ENCODE measurements around the gene APBB1IP.
"Not testable (repeated sequence)": the region's sequence is repeated elsewhere in the genome, so short reads cannot be mapped to it uniquely, and the experiment has no call there.

Gene APBB1IP

DNA sequence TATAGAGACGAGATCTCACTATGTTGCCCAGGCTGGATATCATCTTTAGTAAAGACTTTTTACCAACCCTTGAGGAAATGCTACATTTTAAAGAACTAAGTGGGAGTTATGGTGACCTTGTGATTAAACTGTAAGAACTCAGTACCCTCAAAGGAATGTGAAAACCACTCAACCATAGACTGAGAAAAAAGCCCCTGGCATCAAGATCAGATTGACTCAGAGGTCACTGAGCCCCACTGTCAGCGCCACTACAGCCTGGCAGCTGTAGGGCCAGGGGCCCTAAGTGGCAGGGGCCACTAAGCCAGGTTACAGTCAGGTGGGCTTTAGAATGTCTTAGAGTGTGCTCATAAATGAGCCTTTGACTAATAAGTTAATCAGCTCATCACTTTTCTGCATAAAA, 55.9 kb downstream of the APBB1IP start:
- Mint-ChIP-seq H3K27me3 (no peaks in the 10 kb centered on the region), H3K36me3 (ENCODE audit: low read depth) (peaks cover 62% of the 10 kb centered on the region), H3K4me3 (no peak overlapping the region), H3K27ac (peak overlapping the region; percentile 62), H3K4me1 (peaks cover 42% of the 10 kb centered on the region), H3K9me3 (no peaks in the 10 kb centered on the region)
- ATAC-seq (peak; percentile 86), DNase-seq (no peak)

DNA sequence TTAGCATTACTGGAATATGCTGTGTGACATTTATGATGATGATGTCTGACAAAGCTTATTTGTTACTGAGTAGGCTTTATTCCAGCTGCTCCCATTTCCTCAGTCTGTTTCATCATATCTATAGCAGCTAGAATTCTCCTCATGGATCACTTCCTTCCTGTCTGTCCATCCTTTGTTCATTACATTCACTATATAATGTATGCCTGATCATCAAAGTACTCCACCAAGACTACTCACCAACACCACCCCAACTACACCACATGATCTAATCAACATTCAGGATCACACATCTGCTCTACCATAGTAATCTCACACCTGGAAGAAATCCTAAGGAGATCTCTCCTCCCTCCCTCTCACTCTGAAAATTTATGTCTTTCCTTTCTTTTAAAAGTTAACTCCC, 61.3 kb downstream of the APBB1IP start:
- H3K27ac Mint-ChIP-seq = peak overlapping the region; percentile 10

DNA sequence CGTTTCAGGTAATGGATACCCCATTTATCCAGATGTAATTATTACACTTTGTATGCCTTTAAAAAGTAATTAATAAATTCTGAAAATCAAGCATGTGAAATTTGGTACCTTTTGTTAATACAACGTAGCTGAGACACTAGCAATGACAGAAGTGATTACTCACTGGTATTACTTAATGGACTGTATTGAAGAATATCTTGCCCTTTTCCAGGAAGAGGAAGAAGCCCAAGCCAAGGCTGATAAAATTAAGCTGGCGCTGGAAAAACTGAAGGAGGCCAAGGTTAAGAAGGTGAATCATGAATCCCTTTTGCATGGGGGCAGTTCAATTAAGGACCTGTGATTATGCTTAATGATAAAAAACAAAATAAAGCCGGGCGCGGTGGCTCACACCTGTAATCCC, 64.8 kb downstream of the APBB1IP start:
- no peak for ATAC-seq
- no peaks in the 10 kb centered on the region for H3K27me3 Mint-ChIP-seq
- H3K36me3 Mint-ChIP-seq (ENCODE audit: low read depth) = peaks cover 71% of the 10 kb centered on the region
- H3K9me3 Mint-ChIP-seq = no peaks in the 10 kb centered on the region
- H3K4me3 Mint-ChIP-seq = no peak overlapping the region
- peaks cover 10% of the 10 kb centered on the region for H3K4me1 Mint-ChIP-seq
- no peak for DNase-seq
- H3K27ac Mint-ChIP-seq = no peak overlapping the region

More for the DNA sequence above, 61.3 kb downstream of the APBB1IP start:
- peaks cover 73% of the 10 kb centered on the region for H3K36me3 Mint-ChIP-seq (ENCODE audit: low read depth)
- H3K4me3 Mint-ChIP-seq = no peak overlapping the region
- H3K27me3 Mint-ChIP-seq = no peaks in the 10 kb centered on the region
- ATAC-seq = no peak
- H3K4me1 Mint-ChIP-seq = peaks cover 15% of the 10 kb centered on the region
- no peak for DNase-seq
- H3K9me3 Mint-ChIP-seq = no peaks in the 10 kb centered on the region

DNA sequence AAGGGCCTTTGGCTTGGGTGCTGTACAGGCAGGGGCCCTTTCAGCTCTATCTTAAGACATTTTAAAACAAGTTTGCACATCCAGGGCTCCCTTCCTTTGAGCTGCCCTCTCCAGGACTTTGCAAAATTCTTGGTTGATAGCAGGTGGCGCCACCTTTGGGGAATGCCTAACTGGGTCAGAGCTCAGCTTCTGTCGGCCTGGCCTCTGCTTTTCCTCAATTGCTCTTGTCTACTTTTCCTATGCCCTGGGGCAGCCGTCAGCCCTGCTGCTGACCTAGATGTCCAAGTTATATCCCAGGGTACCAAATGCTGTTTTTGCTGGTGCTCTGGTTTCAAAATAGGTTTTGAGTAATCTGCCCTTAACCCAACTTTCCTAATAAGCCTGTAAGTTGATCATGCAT, 65.8 kb downstream of the APBB1IP start:
- no peak for ATAC-seq
- H3K27ac Mint-ChIP-seq = no peak overlapping the region
- H3K36me3 Mint-ChIP-seq (ENCODE audit: low read depth) = peaks cover 71% of the 10 kb centered on the region
- no peak for DNase-seq
- H3K9me3 Mint-ChIP-seq = no peaks in the 10 kb centered on the region
- H3K4me1 Mint-ChIP-seq = peaks cover 12% of the 10 kb centered on the region
- no peak overlapping the region for H3K4me3 Mint-ChIP-seq
- no peaks in the 10 kb centered on the region for H3K27me3 Mint-ChIP-seq

DNA sequence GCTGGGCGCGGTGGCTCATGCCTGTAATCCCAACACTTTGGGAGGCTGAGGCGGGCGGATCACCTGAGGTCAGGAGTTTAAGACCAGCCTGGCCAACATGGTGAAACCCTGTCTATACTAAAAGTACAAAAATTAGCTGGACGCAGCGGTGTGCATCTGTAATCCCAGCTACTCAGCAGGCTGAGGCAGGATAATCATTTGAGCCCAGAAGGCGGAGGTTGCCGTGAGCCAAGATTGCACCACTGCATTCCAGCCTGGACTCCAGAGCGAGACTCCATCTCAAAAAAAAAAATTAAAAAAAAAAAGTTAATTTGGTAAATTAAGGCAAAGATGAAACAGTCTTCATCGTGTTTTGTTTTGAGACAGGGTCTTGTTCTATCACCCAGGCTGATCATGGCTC, 66.3 kb downstream of the APBB1IP start:
- H3K27me3 Mint-ChIP-seq, DNase-seq, H3K4me3 Mint-ChIP-seq, H3K9me3 Mint-ChIP-seq, ATAC-seq, H3K27ac Mint-ChIP-seq: not testable (repeated sequence)
- H3K4me1 Mint-ChIP-seq = peaks cover 11% of the 10 kb centered on the region
- H3K36me3 Mint-ChIP-seq (ENCODE audit: low read depth) = peaks cover 73% of the 10 kb centered on the region

DNA sequence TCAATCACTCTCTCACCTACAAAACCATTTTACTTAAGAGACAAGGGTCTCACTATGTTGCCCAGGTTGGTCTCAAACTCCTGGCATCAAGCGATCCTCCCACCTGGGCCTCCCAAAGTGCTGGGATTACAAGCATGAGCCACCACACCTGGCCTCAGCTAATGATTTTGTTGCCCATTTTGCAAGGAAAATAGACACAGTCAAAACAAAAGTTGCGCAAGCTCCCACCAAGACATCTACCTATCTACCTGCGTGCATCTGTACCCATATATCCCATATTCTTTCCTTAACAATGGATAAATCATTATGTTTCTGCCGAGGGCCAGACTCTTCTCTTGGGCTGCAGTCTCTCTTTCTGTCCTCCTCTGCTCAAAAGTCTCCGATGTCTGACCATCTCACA, 67.3 kb downstream of the APBB1IP start:
- Mint-ChIP-seq H3K9me3 (no peaks in the 10 kb centered on the region), H3K27ac (no peak overlapping the region), H3K36me3 (ENCODE audit: low read depth) (peaks cover 71% of the 10 kb centered on the region), H3K4me1 (peaks cover 10% of the 10 kb centered on the region), H3K27me3 (no peaks in the 10 kb centered on the region), H3K4me3 (no peak overlapping the region)
- no peak for DNase-seq
- ATAC-seq = no peak

DNA sequence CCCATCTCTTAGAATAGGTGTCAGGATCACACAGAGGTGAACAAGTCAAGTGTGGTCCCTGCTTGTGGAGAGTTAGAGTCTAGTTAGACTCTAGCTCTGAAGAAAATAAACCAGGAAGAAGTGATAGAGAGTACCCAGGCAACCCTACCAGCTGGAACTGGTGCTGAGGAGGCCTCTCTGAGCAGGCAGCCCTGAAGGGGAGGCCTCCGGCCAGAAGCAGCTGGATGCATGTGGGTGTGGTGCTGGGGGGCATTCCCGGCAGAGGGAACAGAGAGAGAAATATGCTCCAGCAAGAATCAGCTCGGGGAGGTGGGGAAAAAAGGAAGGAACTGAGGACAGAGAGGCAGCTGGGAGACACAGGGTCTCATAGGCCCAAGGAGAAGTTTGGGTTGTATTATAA, 68.6 kb downstream of the APBB1IP start:
- Mint-ChIP-seq H3K36me3 (ENCODE audit: low read depth) (peaks cover 72% of the 10 kb centered on the region), H3K4me1 (peaks cover 10% of the 10 kb centered on the region), H3K27me3 (no peaks in the 10 kb centered on the region), H3K9me3 (no peaks in the 10 kb centered on the region), H3K27ac (peak overlapping the region; percentile 53), H3K4me3 (no peak overlapping the region)
- DNase-seq = no peak
- no peak for ATAC-seq

DNA sequence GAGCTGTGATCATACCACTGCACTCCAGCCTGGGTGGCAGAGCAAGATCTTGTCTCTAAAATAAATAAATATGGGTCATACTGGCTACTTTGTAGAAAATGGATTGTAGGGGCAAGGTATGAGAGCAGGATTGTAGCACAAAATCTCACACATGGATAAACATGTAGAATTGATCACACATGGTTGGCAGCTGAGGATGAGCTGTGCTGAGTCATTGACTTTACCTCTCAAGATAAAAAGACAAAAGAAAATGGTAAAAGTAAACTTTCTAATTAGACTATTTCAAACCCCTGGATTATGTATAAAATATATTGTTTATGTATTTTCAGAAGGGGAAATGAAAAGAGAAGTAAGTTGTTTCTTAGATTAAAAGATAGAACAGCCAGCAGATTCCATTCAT, 69.3 kb downstream of the APBB1IP start:
- Mint-ChIP-seq H3K36me3 (ENCODE audit: low read depth) (peaks cover 72% of the 10 kb centered on the region), H3K4me3 (no peak overlapping the region), H3K9me3 (no peaks in the 10 kb centered on the region), H3K4me1 (peaks cover 10% of the 10 kb centered on the region), H3K27me3 (no peaks in the 10 kb centered on the region), H3K27ac (peak overlapping the region; percentile 4)
- DNase-seq = no peak
- ATAC-seq = no peak

DNA sequence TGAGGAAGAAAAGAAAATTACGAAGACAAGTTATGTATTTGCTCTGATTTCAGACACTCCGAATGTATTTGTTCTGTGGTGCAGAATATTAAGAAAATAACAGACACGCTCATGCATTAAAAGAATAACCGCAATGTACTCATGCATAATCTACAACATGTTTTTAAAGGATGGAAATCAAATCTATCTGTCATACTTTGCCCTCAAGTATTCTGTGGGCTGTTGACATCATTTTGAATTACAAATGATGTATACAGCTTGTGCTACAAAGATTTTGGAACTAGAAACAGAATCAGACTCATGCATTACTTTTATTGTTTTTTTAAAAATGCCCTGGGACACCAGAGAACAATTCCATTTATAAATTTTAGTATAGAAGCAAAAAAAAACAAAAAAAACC, 69.9 kb downstream of the APBB1IP start:
- no peaks in the 10 kb centered on the region for H3K9me3 Mint-ChIP-seq
- H3K4me3 Mint-ChIP-seq = no peak overlapping the region
- peaks cover 10% of the 10 kb centered on the region for H3K4me1 Mint-ChIP-seq
- DNase-seq = no peak
- no peak overlapping the region for H3K27ac Mint-ChIP-seq
- H3K36me3 Mint-ChIP-seq (ENCODE audit: low read depth) = peaks cover 72% of the 10 kb centered on the region
- ATAC-seq = no peak
- H3K27me3 Mint-ChIP-seq = no peaks in the 10 kb centered on the region

DNA sequence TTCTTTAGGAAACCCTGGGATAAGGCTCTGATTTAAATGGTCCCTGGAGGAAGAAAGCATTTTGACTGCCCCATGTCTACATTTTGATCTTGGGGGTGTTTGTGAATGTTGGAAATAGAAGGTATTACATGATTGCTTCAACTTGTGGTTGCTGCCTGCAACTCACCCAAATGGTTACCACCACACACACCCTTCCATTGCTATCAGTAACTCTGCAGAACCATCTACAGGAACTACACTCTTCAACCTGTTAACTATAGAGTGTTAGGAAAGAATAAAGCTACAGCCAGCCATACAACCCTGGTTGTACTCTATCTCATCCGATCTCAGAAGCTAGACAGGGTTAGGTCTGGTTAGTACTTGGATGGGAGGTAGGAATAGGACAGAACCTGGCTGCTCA, 71.2 kb downstream of the APBB1IP start:
- no peak overlapping the region for H3K27ac Mint-ChIP-seq

DNA sequence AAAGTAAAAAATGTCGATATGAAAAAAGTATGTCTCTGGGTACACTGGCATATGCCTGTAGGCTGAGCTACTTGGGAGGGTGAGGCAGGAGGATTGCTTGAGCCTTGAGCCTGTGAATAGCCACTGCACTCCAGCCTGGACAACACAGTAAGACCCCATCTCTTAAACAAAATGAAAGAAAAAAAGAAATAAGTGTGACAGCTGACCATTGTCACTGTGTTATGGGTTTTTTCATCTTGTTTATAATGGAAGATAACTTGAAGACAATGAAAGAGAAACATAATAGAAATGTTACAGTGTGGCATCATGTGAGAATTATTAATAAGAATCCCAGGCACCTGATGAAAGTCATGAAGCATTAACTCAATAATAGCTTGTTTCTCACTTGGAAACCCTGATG, 75.0 kb downstream of the APBB1IP start:
- DNase-seq (no peak), ATAC-seq (no peak)
- H3K9me3 Mint-ChIP-seq = no peaks in the 10 kb centered on the region
- H3K27me3 Mint-ChIP-seq = no peaks in the 10 kb centered on the region
- peaks cover 4% of the 10 kb centered on the region for H3K4me1 Mint-ChIP-seq
- peaks cover 79% of the 10 kb centered on the region for H3K36me3 Mint-ChIP-seq (ENCODE audit: low read depth)
- H3K4me3 Mint-ChIP-seq = no peak overlapping the region
- H3K27ac Mint-ChIP-seq = no peak overlapping the region

More for the DNA sequence above, 71.2 kb downstream of the APBB1IP start:
- Mint-ChIP-seq H3K36me3 (ENCODE audit: low read depth) (peaks cover 81% of the 10 kb centered on the region), H3K9me3 (no peaks in the 10 kb centered on the region), H3K27me3 (no peaks in the 10 kb centered on the region), H3K4me3 (no peak overlapping the region), H3K4me1 (peaks cover 10% of the 10 kb centered on the region)
- ATAC-seq = no peak
- DNase-seq = no peak

DNA sequence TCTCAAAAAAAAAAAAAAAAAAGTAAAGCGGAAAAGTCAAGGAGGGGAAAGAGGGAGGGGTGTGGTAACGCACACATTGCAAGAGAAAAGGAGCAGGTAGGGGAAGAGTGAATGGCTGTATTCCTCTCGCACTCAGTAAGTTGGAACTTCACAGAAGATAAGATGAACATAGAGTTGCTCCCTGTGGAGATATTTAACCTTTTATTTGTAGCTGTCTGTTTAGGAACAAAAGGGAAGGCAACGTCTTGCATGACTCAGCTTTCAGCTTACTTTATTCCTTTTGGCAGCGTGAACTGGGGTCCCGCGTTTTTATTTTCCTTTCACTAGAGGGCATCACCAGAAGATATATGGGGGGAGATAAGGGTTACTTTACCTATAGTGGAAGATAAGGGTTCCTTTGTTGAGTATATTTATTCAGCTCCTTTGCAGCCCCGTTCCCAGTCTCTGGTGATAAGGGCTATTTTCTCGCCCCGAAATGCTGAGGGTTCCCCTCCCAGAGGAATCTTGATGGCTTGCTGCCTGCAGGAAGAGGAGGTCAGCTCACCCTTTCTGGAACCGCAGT, 78.5 kb downstream of the APBB1IP start:
- Mint-ChIP-seq H3K4me1 (peaks cover 9% of the 10 kb centered on the region), H3K36me3 (ENCODE audit: low read depth) (peaks cover 80% of the 10 kb centered on the region), H3K27ac (no peak overlapping the region), H3K27me3 (no peaks in the 10 kb centered on the region), H3K9me3 (peaks cover 4% of the 10 kb centered on the region), H3K4me3 (no peak overlapping the region)
- no peak for ATAC-seq
- DNase-seq = no peak

DNA sequence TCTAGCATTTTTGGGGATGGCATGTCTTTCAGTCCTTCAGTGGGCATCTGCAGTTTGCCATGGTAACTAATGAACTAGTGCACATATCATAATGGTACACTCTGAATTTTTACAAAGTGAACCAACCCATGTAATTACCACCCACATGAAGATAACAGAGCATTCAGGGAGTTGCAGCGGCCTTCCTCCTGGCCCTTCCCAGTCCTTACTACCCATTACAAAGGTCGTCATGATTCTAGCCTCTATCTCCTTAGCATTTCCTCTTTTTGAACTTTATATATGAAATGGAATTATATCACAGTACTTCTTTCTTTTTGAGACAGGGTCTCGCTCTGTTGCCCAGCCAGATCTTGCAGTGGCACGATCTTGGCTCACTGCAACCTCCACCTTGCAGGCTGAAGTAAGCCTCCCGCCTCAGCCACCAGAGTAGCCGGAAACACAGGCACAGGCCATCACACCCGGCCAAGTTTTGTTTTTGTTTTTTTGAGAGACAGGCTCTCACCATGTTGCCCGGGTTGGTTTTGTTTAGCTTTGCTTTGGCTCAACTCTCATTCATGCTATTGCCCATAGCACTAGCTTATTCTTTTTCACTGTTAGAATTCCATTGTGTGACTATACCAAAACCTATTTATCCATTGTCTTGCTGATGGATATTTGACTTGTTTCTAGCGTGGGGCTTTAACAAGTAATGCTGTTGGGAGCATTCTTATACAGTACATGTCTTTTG, 79.2 kb downstream of the APBB1IP start:
- Mint-ChIP-seq H3K4me3 (no peak overlapping the region), H3K36me3 (ENCODE audit: low read depth) (peaks cover 80% of the 10 kb centered on the region), H3K4me1 (peaks cover 9% of the 10 kb centered on the region), H3K27me3 (no peaks in the 10 kb centered on the region), H3K27ac (no peak overlapping the region), H3K9me3 (peaks cover 4% of the 10 kb centered on the region)
- ATAC-seq = no peak
- DNase-seq = no peak

DNA sequence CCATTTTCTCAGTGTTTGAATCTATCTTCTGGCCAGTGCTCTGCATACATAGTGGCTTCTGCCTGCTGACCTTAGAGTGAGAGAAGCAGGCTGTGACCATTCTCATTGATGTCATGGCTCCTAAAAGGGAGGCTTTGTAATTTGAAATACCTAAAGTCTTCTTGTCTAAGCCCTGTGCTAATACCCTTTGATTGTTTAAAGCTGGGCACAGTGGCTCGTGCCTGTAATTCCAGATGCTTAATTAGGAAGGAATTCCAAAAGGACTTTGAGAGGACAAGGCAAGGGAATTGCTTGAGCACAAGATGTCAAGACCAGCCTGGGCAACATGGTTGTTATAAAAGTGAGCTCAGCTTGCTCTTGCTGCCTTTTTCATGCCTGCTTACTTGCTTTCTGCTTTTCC, 81.7 kb downstream of the APBB1IP start:
- H3K27me3 Mint-ChIP-seq = no peaks in the 10 kb centered on the region
- H3K9me3 Mint-ChIP-seq = peaks cover 4% of the 10 kb centered on the region
- peaks cover 24% of the 10 kb centered on the region for H3K4me1 Mint-ChIP-seq
- no peak for ATAC-seq
- H3K4me3 Mint-ChIP-seq = no peak overlapping the region
- DNase-seq = no peak
- H3K27ac Mint-ChIP-seq = no peak overlapping the region
- H3K36me3 Mint-ChIP-seq (ENCODE audit: low read depth) = peaks cover 72% of the 10 kb centered on the region

DNA sequence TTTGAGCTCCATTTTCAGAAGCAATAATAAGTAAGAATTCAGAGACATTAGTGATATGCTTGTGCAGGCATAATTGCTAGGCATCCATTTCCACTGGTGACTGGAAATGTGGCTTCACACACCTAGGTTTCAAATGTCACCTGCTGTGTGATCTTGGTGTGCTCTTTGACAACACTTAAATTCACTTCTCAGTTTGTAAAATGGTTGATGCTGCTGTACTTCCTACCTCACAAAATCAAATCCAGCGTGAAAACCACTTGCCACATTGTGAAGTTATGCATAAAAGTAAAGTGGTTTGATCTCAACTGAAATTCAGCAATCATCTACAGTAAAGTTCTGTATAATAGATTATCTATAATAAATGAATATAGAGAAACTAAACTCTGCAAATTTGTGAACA, 82.4 kb downstream of the APBB1IP start:
- Mint-ChIP-seq H3K36me3 (ENCODE audit: low read depth) (peaks cover 69% of the 10 kb centered on the region), H3K27ac (peak overlapping the region; percentile 11), H3K4me1 (peaks cover 30% of the 10 kb centered on the region), H3K9me3 (peaks cover 4% of the 10 kb centered on the region), H3K4me3 (no peak overlapping the region), H3K27me3 (no peaks in the 10 kb centered on the region)
- ATAC-seq (no peak), DNase-seq (no peak)

All from activated naive CD8-positive, alpha-beta T cell treated with anti-CD3 and anti-CD28 coated beads, Interleukin-2, amount 50 U/mL, for 24 hours (primary cell).